ENCODE results near the gene LY9.

- TF ChIP-seq CTCF (IDR thresholded peaks at IDR 0.05) (no peak), POLR2A (IDR thresholded peaks at IDR 0.05) (no peak)
These were observed 70.8 kb downstream of the LY9 start for GRCh38 chr1:160866695-160867260.
